MM.1S (cell line): ENCODE measurements around the gene AKR7A3.
"Not testable (repeated sequence)": the region's sequence is repeated elsewhere in the genome, so short reads cannot be mapped to it uniquely, and the experiment has no call there.

Source experiments
- DNase-seq: peaks from one replicate; pipeline ENCODE4 v3.0.0-alpha.2; 2015
- H2AFZ ChIP-seq: fragments of 300-600 bp; sonication (generic); 2 replicates; pipeline ENCODE4 v1.6.0; 2016; ENCODE audit warnings: antibody characterized with exemption, low read length
- H3F3A ChIP-seq: fragments of 300-600 bp; sonication (generic); 2 replicates; pipeline ENCODE4 v1.6.1; 2016; ENCODE audit warnings: mild to moderate bottlenecking, antibody characterized with exemption, low read length, moderate library complexity, mixed read lengths; ENCODE audit not compliant: insufficient read depth
- H3K27ac ChIP-seq: fragments of 300-600 bp; sonication (generic); 2 replicates; pipeline ENCODE4 v1.5.1; 2016; ENCODE audit warnings: mild to moderate bottlenecking, low read length
- H3K27me3 ChIP-seq: fragments of 300-600 bp; sonication (generic); replicated peaks from 2 replicates; pipeline ENCODE4 v1.6.0; 2016; ENCODE audit warnings: low read length; ENCODE audit not compliant: insufficient read depth
- H3K36me3 ChIP-seq: fragments of 300-600 bp; sonication (generic); replicated peaks from 2 replicates; pipeline ENCODE4 v1.6.1; 2016; ENCODE audit warnings: mild to moderate bottlenecking, low read length, mixed read lengths; ENCODE audit not compliant: insufficient read depth
- H3K4me1 ChIP-seq: fragments of 300-600 bp; sonication (generic); 2 replicates; pipeline ENCODE4 v1.6.1; 2016; ENCODE audit warnings: low read length, mixed read lengths
- H3K4me2 ChIP-seq: fragments of 300-600 bp; sonication (generic); 2 replicates; pipeline ENCODE4 v1.6.0; 2016; ENCODE audit warnings: low read depth, low read length
- H3K4me3 ChIP-seq: fragments of 300-600 bp; sonication (generic); 2 replicates; pipeline ENCODE4 v1.5.1; 2016; ENCODE audit warnings: low read length, mixed read lengths
- H3K79me2 ChIP-seq: fragments of 300-600 bp; sonication (generic); 2 replicates; pipeline ENCODE4 v1.6.1; 2016; ENCODE audit warnings: mixed run types, low read length, mixed read lengths
- H3K9ac ChIP-seq: fragments of 300-600 bp; sonication (generic); 2 replicates; pipeline ENCODE4 v1.6.1; 2016; ENCODE audit warnings: low read length, mixed read lengths
- H3K9me2 ChIP-seq: fragments of 300-600 bp; sonication (generic); replicated peaks from 2 replicates; pipeline ENCODE4 v1.6.1; 2016; ENCODE audit warnings: mild to moderate bottlenecking, low read length, mixed read lengths; ENCODE audit not compliant: insufficient read depth
- H3K9me3 ChIP-seq: fragments of 300-600 bp; sonication (generic); replicated peaks from 2 replicates; pipeline ENCODE4 v1.6.1; 2016; ENCODE audit warnings: mild to moderate bottlenecking, low read length, mixed read lengths; ENCODE audit not compliant: insufficient read depth
- H4K20me1 ChIP-seq: fragments of 300-600 bp; sonication (generic); 2 replicates; pipeline ENCODE4 v1.6.1; 2016; ENCODE audit warnings: mild to moderate bottlenecking, low read length, moderate library complexity, mixed read lengths; ENCODE audit not compliant: insufficient read depth
- EZH2 ChIP-seq: fragments of 300-600 bp; sonication (generic); optimal IDR thresholded peaks from 2 replicates; pipeline ENCODE3; 2017; ENCODE audit warnings: low read depth, mild to moderate bottlenecking, antibody characterized with exemption, low read length, mixed read lengths
- EZH2phosphoT487 ChIP-seq: fragments of 300-600 bp; sonication (generic); IDR thresholded peaks from 2 replicates; pipeline ENCODE4 v1.6.1; 2018; ENCODE audit warnings: antibody characterized with exemption, low read length
- TF ChIP-seq, protein P1 (sequence below): fragments of 300-600 bp; sonication (generic); IDR thresholded peaks from 2 replicates; pipeline ENCODE4 v1.5.1; 2016; ENCODE audit warnings: antibody characterized with exemption, low read length, mixed read lengths

AKR7A3 gene

GRCh38 chr1:19272064-19272463, 16.5 kb downstream of the AKR7A3 start:
- H3K9me3 ChIP-seq, result no peaks in the 10 kb centered on the region
- H3K9me2 ChIP-seq, result no peaks in the 10 kb centered on the region
- no peaks in the 10 kb centered on the region for H3K4me1 ChIP-seq
- no peak overlapping the region for H3K9ac ChIP-seq
- H3K27me3 ChIP-seq, result no peaks in the 10 kb centered on the region
- no peaks in the 10 kb centered on the region for H4K20me1 ChIP-seq
- no peak for DNase-seq
- H3F3A ChIP-seq, result no peaks in the 10 kb centered on the region
- H3K4me2 ChIP-seq, result no peak overlapping the region
- H2AFZ ChIP-seq, result no peak overlapping the region
- H3K4me3 ChIP-seq, result no peak overlapping the region
- no peak overlapping the region for H3K27ac ChIP-seq
- no peaks in the 10 kb centered on the region for H3K79me2 ChIP-seq
- no peak for TF ChIP-seq EZH2
- no peak for TF ChIP-seq EZH2phosphoT487
- TF ChIP-seq, protein P1, sequence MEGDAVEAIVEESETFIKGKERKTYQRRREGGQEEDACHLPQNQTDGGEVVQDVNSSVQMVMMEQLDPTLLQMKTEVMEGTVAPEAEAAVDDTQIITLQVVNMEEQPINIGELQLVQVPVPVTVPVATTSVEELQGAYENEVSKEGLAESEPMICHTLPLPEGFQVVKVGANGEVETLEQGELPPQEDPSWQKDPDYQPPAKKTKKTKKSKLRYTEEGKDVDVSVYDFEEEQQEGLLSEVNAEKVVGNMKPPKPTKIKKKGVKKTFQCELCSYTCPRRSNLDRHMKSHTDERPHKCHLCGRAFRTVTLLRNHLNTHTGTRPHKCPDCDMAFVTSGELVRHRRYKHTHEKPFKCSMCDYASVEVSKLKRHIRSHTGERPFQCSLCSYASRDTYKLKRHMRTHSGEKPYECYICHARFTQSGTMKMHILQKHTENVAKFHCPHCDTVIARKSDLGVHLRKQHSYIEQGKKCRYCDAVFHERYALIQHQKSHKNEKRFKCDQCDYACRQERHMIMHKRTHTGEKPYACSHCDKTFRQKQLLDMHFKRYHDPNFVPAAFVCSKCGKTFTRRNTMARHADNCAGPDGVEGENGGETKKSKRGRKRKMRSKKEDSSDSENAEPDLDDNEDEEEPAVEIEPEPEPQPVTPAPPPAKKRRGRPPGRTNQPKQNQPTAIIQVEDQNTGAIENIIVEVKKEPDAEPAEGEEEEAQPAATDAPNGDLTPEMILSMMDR, result no peak
- no peaks in the 10 kb centered on the region for H3K36me3 ChIP-seq

GRCh38 chr1:19270343-19270730, 18.2 kb downstream of the AKR7A3 start:
- not testable (repeated sequence) for H3K9ac ChIP-seq, H3K9me3 ChIP-seq, H3K4me3 ChIP-seq, H3K4me2 ChIP-seq, H3K79me2 ChIP-seq, H3F3A ChIP-seq, H2AFZ ChIP-seq, H3K36me3 ChIP-seq, DNase-seq, H4K20me1 ChIP-seq, H3K27ac ChIP-seq, H3K4me1 ChIP-seq, H3K27me3 ChIP-seq, H3K9me2 ChIP-seq

DNA sequence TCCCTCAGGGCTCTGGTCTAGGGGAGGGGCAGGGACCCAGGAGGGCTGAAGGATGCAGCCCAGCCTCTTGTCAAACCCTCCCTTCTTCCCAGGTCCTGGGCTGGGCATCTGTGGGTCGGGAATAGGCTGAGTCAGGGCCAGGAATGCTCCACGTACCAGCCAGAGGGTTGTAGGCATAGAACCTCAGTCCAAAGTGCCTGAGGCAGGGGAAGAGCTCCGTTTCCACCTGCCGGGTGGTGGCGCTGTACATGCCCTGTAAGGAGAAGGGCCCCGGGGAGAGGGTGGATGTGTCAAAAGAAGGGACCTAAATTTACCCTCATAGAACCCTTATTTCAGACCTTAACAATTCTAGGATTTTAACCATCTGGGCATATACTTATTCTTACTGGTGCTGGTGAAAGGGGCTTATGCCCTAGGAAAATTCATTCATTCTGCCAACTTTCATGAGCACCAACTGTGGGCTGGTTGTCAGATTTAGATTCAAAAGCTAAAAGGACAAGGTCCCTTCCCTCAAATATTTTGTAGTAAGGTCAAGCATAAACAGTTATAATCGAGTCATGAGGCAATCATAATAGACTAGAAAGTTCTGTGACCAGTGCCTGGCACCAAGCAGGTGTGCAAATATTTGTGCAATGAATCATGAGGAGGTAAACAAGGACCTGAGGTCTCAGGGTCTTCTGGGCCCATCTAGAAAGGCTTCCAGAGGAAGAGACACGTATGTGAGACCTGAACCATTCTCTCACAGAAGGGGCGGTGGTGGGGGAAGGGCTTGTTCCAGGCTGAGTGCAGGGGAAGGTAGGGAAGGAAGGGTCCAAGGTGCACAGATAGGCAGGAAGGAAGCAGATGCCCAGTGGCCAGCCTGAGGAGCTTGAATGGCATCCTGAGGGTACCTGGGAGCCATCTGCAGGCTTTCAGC, 18.9 kb downstream of the AKR7A3 start:
- not testable (repeated sequence) for H3K79me2 ChIP-seq, H3F3A ChIP-seq, H3K9ac ChIP-seq, H3K4me1 ChIP-seq, H3K27ac ChIP-seq, H3K9me3 ChIP-seq, H3K9me2 ChIP-seq, H3K36me3 ChIP-seq, H3K4me2 ChIP-seq, DNase-seq, H2AFZ ChIP-seq, H3K4me3 ChIP-seq, H3K27me3 ChIP-seq, H4K20me1 ChIP-seq

DNA sequence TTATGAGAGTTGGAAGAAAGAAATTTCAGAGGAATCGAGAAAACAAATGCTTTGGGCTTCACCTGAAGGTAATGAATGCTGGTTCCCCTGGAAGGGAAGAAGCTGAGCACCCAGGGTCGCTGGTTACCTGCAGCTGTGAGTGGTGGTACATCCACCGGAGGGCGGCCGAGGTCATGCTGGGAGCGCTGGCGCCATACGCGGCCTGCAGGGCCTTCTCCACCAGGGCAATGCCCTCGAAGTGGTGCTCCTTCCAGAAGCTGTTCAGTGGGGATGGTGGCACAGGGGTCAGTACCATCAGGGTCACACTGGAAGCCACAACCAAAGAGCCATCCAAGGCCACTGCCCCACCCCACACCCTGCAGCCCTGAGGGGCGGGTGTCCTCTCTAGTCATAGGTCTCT, 20.1 kb downstream of the AKR7A3 start:
- no peaks in the 10 kb centered on the region for H4K20me1 ChIP-seq
- no peak overlapping the region for H2AFZ ChIP-seq
- DNase-seq, result no peak
- no peaks in the 10 kb centered on the region for H3F3A ChIP-seq
- H3K4me1 ChIP-seq, result no peaks in the 10 kb centered on the region
- no peak for TF ChIP-seq EZH2phosphoT487
- no peak for TF ChIP-seq EZH2
- TF ChIP-seq, protein P1, result no peak
- no peak overlapping the region for H3K27ac ChIP-seq
- no peaks in the 10 kb centered on the region for H3K27me3 ChIP-seq
- no peak overlapping the region for H3K9ac ChIP-seq
- no peaks in the 10 kb centered on the region for H3K9me3 ChIP-seq
- no peak overlapping the region for H3K4me2 ChIP-seq
- no peaks in the 10 kb centered on the region for H3K79me2 ChIP-seq
- H3K9me2 ChIP-seq, result no peaks in the 10 kb centered on the region
- H3K4me3 ChIP-seq, result no peak overlapping the region
- H3K36me3 ChIP-seq, result no peaks in the 10 kb centered on the region
